Ascending aorta (tissue), 2 donors: Measurements from ENCODE around the gene MECR. TPM values are rescaled to one million over a fixed set of nuclear protein-coding genes. Genes with fewer than 3 reads are reported as not detected.
"Not testable (repeated sequence)": the region's sequence is repeated elsewhere in the genome, so short reads cannot be mapped to it uniquely, and the experiment has no call there.

Source experiments
- DNase-seq, 2 donors: peaks; one replicate each; pipeline ENCODE4 v3.0.0-alpha.2; 2019; ENCODE audit warnings: low spot score in 2 of 2
- H3K27ac ChIP-seq, 2 donors: fragments of 200-600 bp; sonication (generic); one replicate each; pipeline ENCODE4 v1.5.1; 2016 to 2017; ENCODE audit warnings: mild to moderate bottlenecking in 1 of 2
- H3K27me3 ChIP-seq: fragments of 200-600 bp; sonication (generic); one replicate; pipeline ENCODE4 v1.5.1; 2017
- H3K36me3 ChIP-seq, 2 donors: fragments of 200-600 bp; sonication (generic); one replicate each; pipeline ENCODE4 v1.5.1; 2016
- H3K4me1 ChIP-seq, 2 donors: fragments of 200-600 bp; sonication (generic); one replicate each; pipeline ENCODE4 v1.5.1; 2016 to 2017; ENCODE audit warnings: mild to moderate bottlenecking in 1 of 2
- H3K4me3 ChIP-seq, 2 donors: fragments of 200-600 bp; sonication (generic); one replicate each; pipeline ENCODE4 v1.5.1; 2016 to 2017; ENCODE audit warnings: mild to moderate bottlenecking in 1 of 2
- H3K9me3 ChIP-seq, 2 donors: fragments of 200-600 bp; sonication (generic); one replicate each; pipeline ENCODE4 v1.5.1; 2016
- CTCF ChIP-seq, 3 experiments: fragments of 200-600 bp in 2 of 3; fragments of 450-650 bp in 1 of 3; sonication (generic) in 2 of 3; IDR thresholded peaks; one replicate each; pipeline ENCODE4 v1.5.1; 2016 to 2019; ENCODE audit warnings: antibody characterized with exemption in 3 of 3, mild to moderate bottlenecking in 1 of 3, moderate library complexity in 1 of 3
- intact Hi-C: fragments of 100-400 bp; cut with DNase I; formaldehyde crosslinking; loops from one replicate; pipeline ENCODE4 v1.15.1; 2023
- total RNA-seq: library from RNA; depleted of rRNA; stranded (reverse); fragments of >200 nt; gene quantifications from one replicate; pipeline ENCODE4 v1.1.0, GENCODE V29; 2016

Gene MECR
- total RNA-seq, 1 donor from 2014 or later, result 1.2 TPM

- no peaks in the 10 kb centered on the region for H3K9me3 ChIP-seq
- H3K4me1 ChIP-seq, result no peaks in the 10 kb centered on the region
- no peak for DNase-seq
- no peak for TF ChIP-seq CTCF (IDR thresholded peaks at IDR 0.05)
- peaks cover 0 to 13% of the 10 kb centered on the region in 2 donors for H3K36me3 ChIP-seq
- intact Hi-C loops, result no loop called here
- H3K27ac ChIP-seq, result no peak overlapping the region
- H3K27me3 ChIP-seq, result no peaks in the 10 kb centered on the region
- H3K4me3 ChIP-seq, result no peak overlapping the region
Measured at GRCh38 chr1:29224356-29224837, 6.3 kb downstream of the MECR start.

GRCh38 chr1:29223521-29223920 is 7.2 kb downstream of the MECR start:
- Histone ChIP-seq H3K4me3 (no peak overlapping the region), H3K27me3 (no peaks in the 10 kb centered on the region), H3K4me1 (no peaks in the 10 kb centered on the region), H3K9me3 (no peaks in the 10 kb centered on the region), H3K36me3 (peaks cover 0 to 13% of the 10 kb centered on the region in 2 donors), H3K27ac (no peak overlapping the region)
- intact Hi-C loops, result no loop called here
- no peak for TF ChIP-seq CTCF (IDR thresholded peaks at IDR 0.05)
- no peak for DNase-seq

DNA sequence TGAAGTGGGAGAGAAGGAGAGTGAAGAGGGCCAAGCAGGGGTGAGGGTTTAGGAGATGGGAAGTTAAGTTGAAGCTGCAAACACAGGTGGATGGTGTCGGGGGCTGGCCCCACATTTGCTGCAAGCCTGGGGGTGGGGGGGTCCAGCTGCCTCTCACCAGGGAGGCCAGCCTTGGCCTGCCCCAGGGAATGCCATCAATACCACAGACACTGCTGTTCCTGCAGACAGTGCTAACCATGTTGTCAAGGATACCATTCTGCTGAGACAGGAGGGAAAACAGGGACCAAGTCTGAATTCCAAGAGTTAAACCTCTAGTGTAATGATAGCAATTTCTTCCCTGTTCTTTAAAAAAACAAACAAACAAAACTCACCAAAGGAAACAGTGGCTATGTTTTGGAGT is 8.0 kb downstream of the MECR start:
- Histone ChIP-seq H3K36me3 (peaks cover 0 to 13% of the 10 kb centered on the region in 2 donors), H3K27ac (no peak overlapping the region), H3K4me3 (no peak overlapping the region), H3K9me3 (no peaks in the 10 kb centered on the region), H3K4me1 (no peaks in the 10 kb centered on the region), H3K27me3 (no peaks in the 10 kb centered on the region)
- DNase-seq, result no peak
- no peak for TF ChIP-seq CTCF (IDR thresholded peaks at IDR 0.05)
- intact Hi-C loops, result no loop called here

DNA sequence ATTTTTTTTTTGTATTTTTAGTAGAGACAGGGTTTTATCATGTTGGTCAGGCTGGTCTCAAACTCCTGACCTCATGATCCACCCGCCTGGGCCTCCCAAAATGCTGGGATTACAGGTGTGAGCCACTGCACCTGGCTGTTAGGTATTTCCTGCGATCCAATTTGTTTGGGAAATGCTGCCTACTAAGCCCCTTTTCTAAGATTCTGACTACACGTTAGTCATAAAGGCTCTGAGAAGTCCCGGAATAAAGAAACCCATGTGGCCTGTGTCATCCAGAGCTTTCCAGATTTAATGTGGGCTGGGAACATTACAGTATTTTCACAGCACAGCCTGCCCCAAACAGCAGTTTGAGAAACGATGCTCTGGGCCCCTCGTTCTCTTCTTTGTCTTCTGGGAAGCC is 8.5 kb downstream of the MECR start:
- H3K36me3 ChIP-seq, result peaks cover 0 to 13% of the 10 kb centered on the region in 2 donors
- H3K4me3 ChIP-seq, H3K27ac ChIP-seq, intact Hi-C loops, H3K9me3 ChIP-seq, H3K4me1 ChIP-seq, DNase-seq, H3K27me3 ChIP-seq: not testable (repeated sequence)

DNA sequence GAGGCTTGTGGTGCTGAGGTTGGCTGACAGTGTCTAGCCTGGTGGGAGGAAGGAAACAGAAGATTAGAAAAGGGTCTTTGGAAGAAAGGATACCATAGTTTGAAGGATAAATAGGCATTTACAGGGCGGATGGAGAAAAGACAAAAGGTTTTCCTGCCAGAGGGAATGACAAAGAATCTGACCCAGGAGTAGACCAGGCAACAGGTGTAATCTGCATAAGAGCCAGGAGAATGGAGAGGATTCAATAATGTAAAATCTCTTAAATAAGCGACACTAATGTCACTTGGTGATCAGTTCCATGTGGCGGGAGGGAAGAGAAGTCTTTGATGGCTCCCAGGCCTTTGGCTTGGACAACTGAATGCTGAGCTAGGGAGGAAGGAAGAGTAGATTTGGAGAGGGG is 9.4 kb downstream of the MECR start:
- no peak for TF ChIP-seq CTCF (IDR thresholded peaks at IDR 0.05)
- intact Hi-C loops, result no loop called here
- no peaks in the 10 kb centered on the region for H3K27me3 ChIP-seq
- DNase-seq, result no peak
- H3K36me3 ChIP-seq, result peaks cover 0 to 17% of the 10 kb centered on the region in 2 donors
- H3K4me1 ChIP-seq, result no peaks in the 10 kb centered on the region
- H3K27ac ChIP-seq, result no peak overlapping the region
- H3K4me3 ChIP-seq, result no peak overlapping the region
- no peaks in the 10 kb centered on the region for H3K9me3 ChIP-seq

- peaks cover 16 to 30% of the 10 kb centered on the region in 2 donors for H3K36me3 ChIP-seq
- TF ChIP-seq CTCF (IDR thresholded peaks at IDR 0.05), result no peak
- no peaks in the 10 kb centered on the region for H3K4me1 ChIP-seq
- no peak for DNase-seq
- no peaks in the 10 kb centered on the region for H3K9me3 ChIP-seq
- H3K4me3 ChIP-seq, result no peak overlapping the region
- H3K27ac ChIP-seq, result no peak overlapping the region
- H3K27me3 ChIP-seq, result no peaks in the 10 kb centered on the region
- intact Hi-C loops, result no loop called here
Measured at GRCh38 chr1:29218223-29218622, 12.5 kb downstream of the MECR start.
